GM12874 (cell line): ENCODE data around the gene PADI4.

Experiments used
- CTCF ChIP-seq: IDR thresholded peaks from 2 replicates; pipeline ENCODE4 v1.5.1; 2011; ENCODE audit warnings: low read depth, mild to moderate bottlenecking, control low read depth, low read length, moderate library complexity; ENCODE audit not compliant: insufficient read depth

PADI4 gene

GRCh38 chr1:17315542-17316130 is 7.6 kb downstream of the PADI4 start:
- no peak for TF ChIP-seq CTCF

GRCh38 chr1:17316704-17317103 is 8.7 kb downstream of the PADI4 start:
- no peak for TF ChIP-seq CTCF

GRCh38 chr1:17318262-17318661 is 10.3 kb downstream of the PADI4 start:
- TF ChIP-seq CTCF = no peak

- no peak for TF ChIP-seq CTCF
Observed at GRCh38 chr1:17319561-17320350, 11.8 kb downstream of the PADI4 start.

GRCh38 chr1:17328855-17329254 is 20.9 kb downstream of the PADI4 start:
- no peak for TF ChIP-seq CTCF

DNA sequence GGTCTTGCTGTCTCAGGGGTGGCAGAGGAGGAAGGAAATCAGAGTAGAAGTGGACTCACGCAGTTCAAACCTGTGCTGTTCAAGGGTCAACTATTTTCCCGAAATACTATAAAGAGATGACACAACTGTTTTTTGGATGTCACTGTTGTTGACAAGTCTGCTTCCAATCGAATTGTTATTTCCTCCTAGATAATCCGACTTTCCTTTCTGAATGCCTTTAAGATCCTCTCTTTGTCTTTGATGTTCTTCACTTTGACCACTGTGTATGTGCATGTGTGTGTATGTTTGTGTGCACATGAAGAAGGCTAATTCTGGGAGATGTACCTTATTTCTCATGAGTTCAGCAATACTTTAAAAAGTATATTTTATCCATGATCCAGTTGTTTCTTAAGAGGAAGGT is 21.6 kb downstream of the PADI4 start:
- TF ChIP-seq CTCF = no peak

DNA sequence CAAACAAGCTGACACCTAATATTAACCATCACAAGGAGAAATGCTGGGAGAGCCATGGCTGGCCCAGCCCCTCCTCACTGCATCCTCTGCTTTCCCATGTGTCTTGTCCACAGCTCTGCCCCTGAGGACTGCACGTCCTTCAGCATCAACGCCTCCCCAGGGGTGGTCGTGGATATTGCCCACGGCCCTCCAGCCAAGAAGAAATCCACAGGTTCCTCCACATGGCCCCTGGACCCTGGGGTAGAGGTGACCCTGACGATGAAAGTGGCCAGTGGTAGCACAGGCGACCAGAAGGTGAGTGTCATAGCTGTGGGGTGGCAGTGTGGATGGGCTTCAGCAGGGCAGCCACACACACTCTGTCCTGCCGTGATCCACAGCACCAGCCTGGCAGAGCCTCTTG is 22.9 kb downstream of the PADI4 start:
- no peak for TF ChIP-seq CTCF
